SK-N-SH treated with all-trans-retinoic acid at 6 μM for 48 hours (cell line): Measurements from ENCODE around the gene METTL2B.
A peak's percentile ranks its signal among the peaks of the same experiment; 100 is the strongest.

ENCODE experiments used
- ATAC-seq: fragments of 200-7000 bp; cut with Tn5 transposase; 3 replicates; pipeline ENCODE4 v1.9.1; 2020; ENCODE audit warnings: mild to moderate bottlenecking, moderate library complexity
- ARNTL ChIP-seq: fragments of 450-650 bp; formaldehyde crosslinking; IDR thresholded peaks from 2 replicates; pipeline ENCODE4 v1.5.0; 2020; ENCODE audit warnings: low read depth, mild to moderate bottlenecking, moderate library complexity, borderline replicate concordance
- BACH2 ChIP-seq: fragments of 250-450 bp; sonication (Bioruptor Pico); IDR thresholded peaks from 2 replicates; pipeline ENCODE4 v1.9.0; 2021; ENCODE audit warnings: mild to moderate bottlenecking, borderline replicate concordance
- CSDC2 ChIP-seq: fragments of 250-450 bp; sonication (Bioruptor Pico); IDR thresholded peaks from 2 replicates; pipeline ENCODE4 v1.5.0; 2020; ENCODE audit warnings: mild to moderate bottlenecking, moderate library complexity
- ESRRG ChIP-seq: fragments of 250-450 bp; sonication (Bioruptor Pico); IDR thresholded peaks from 2 replicates; pipeline ENCODE4 v1.6.1; 2021; ENCODE audit warnings: mild to moderate bottlenecking
- GLIS3 ChIP-seq: fragments of 250-450 bp; sonication (Bioruptor Pico); IDR thresholded peaks from 2 replicates; pipeline ENCODE4 v1.5.0; 2020; ENCODE audit warnings: mild to moderate bottlenecking, moderate library complexity
- ISL1 ChIP-seq: fragments of 250-450 bp; sonication (Bioruptor Pico); IDR thresholded peaks from 2 replicates; pipeline ENCODE4 v2.1.2; 2022; ENCODE audit warnings: mild to moderate bottlenecking, moderate library complexity
- OSR1 ChIP-seq: fragments of 250-450 bp; sonication (Bioruptor Pico); IDR thresholded peaks from 2 replicates; pipeline ENCODE4 v1.8.0; 2022; ENCODE audit warnings: moderate library complexity, mild to moderate bottlenecking, inconsistent platforms
- PPARA ChIP-seq: fragments of 250-450 bp; sonication (Bioruptor Pico); IDR thresholded peaks from 2 replicates; pipeline ENCODE4 v1.5.0; 2020; ENCODE audit warnings: mild to moderate bottlenecking, borderline replicate concordance
- SNAI2 ChIP-seq: fragments of 250-450 bp; sonication (Bioruptor Pico); IDR thresholded peaks from 2 replicates; pipeline ENCODE4 v1.5.0; 2020; ENCODE audit warnings: mild to moderate bottlenecking, moderate library complexity
- TCF4 ChIP-seq: fragments of 250-450 bp; sonication (Bioruptor Pico); IDR thresholded peaks from 2 replicates; pipeline ENCODE4 v1.8.0; 2021; ENCODE audit warnings: mild to moderate bottlenecking, moderate library complexity, borderline replicate concordance
- ZC3H10 ChIP-seq: fragments of 250-450 bp; sonication (Bioruptor Pico); IDR thresholded peaks from 2 replicates; pipeline ENCODE4 v1.5.1; 2021; ENCODE audit warnings: mild to moderate bottlenecking, moderate library complexity
- ZFP3 ChIP-seq: fragments of 250-450 bp; sonication (Bioruptor Pico); IDR thresholded peaks from 2 replicates; pipeline ENCODE4 v1.5.0; 2020; ENCODE audit warnings: mild to moderate bottlenecking, moderate library complexity
- ZFP30 ChIP-seq: fragments of 450-650 bp; formaldehyde crosslinking; IDR thresholded peaks from 2 replicates; pipeline ENCODE4 v1.5.0; 2022; ENCODE audit warnings: mild to moderate bottlenecking, moderate library complexity
- ZNF565 ChIP-seq: fragments of 450-650 bp; formaldehyde crosslinking; conservative IDR thresholded peaks from 2 replicates; pipeline ENCODE4 v1.5.0; 2020; ENCODE audit warnings: low read depth, mild to moderate bottlenecking, moderate library complexity
- ZNF70 ChIP-seq: fragments of 450-650 bp; formaldehyde crosslinking; IDR thresholded peaks from 2 replicates; pipeline ENCODE4 v1.5.0; 2020; ENCODE audit warnings: mild to moderate bottlenecking, moderate library complexity
- ZNF8 ChIP-seq: fragments of 450-650 bp; formaldehyde crosslinking; IDR thresholded peaks from 2 replicates; pipeline ENCODE4 v1.5.0; 2020; ENCODE audit warnings: mild to moderate bottlenecking, moderate library complexity
- TF ChIP-seq, protein P1 (sequence below): fragments of 250-450 bp; sonication (Bioruptor Pico); IDR thresholded peaks from 2 replicates; pipeline ENCODE4 v1.5.1; 2020; ENCODE audit warnings: low read depth, mild to moderate bottlenecking, moderate library complexity
- TF ChIP-seq, protein P2 (sequence below): fragments of 250-450 bp; sonication (Bioruptor Pico); IDR thresholded peaks from 2 replicates; pipeline ENCODE4 v1.8.0; 2021; ENCODE audit warnings: low read depth, mild to moderate bottlenecking, moderate library complexity, borderline replicate concordance
- TF ChIP-seq, protein P3 (sequence below): fragments of 250-450 bp; sonication (Bioruptor Pico); IDR thresholded peaks from 2 replicates; pipeline ENCODE4 v1.5.1; 2021; ENCODE audit warnings: mild to moderate bottlenecking, moderate library complexity
- TF ChIP-seq, protein P4 (sequence below): fragments of 250-450 bp; sonication (Bioruptor Pico); IDR thresholded peaks from 2 replicates; pipeline ENCODE4 v1.5.0; 2020; ENCODE audit warnings: mild to moderate bottlenecking, moderate library complexity
- TF ChIP-seq, protein P5 (sequence below): fragments of 250-450 bp; sonication (Bioruptor Pico); IDR thresholded peaks from 2 replicates; pipeline ENCODE4 v1.8.0; 2020; ENCODE audit warnings: mild to moderate bottlenecking, moderate library complexity, borderline replicate concordance

Gene METTL2B

DNA sequence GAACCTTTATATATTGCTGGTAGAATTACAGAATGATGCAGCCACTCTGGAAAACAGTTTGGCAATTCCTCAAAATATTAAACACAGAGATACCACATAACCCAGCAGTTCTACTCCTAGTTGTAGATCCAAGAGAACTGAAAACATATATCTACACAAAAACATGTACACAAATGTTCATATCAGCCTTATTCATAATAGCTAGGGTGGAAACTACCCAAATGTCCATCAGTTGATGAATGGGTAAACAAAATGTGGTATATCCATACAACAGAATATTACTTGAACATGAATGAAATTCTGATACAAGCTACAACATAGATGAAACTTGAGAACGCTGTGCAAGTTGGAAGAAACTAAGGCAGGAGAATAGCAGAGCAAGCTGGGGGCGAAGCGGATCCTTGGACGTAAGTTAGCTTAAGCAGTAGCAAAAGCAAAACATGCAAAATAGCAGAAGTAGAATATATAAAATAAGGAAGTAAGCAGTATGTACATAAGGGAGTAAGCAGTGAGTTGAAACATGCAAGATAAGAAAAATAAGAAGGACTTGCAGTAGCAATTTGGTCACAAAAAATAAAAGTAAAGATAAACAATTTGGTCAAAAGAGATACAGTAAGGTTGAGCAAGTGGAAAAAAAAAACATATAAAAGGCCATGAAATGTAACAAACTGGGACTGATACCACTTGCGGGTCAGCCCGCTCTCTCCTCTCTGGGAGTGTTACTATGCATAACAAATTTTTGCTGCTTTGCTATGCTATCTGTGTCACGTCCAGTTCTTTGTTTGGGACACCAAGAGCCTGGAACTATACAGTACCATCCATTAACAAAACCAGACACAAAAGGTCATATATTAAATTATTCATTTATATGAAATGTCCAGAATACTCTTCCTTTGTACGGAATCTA is 38.9 kb upstream of the METTL2B start:
- TF ChIP-seq ISL1 (CRISPR knock-in tag) (no peak), ZNF8 (peak; percentile 88)
- ATAC-seq: no peak

DNA sequence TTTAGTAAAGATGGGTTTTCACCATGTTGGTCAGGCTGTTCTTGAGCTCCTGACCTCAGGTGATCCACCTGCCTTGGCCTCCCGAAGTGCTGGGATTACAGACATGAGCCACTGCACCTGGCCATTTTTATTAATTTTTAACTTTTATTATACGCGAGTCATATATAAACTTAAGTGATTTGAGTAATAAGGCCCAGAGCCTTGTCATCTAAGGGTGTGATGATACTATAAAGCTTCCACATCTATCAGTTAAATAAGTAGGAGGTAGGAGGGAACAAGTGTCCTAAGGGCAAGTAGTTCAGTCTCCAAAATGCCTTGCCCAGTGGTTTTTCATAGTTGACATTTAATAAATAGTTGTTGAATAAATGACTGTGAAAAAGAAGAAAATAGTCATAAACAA is 34.2 kb upstream of the METTL2B start:
- ATAC-seq: no peak
- TF ChIP-seq OSR1 (CRISPR knock-in tag): no peak
- TF ChIP-seq ZNF70 (CRISPR knock-in tag): no peak
- TF ChIP-seq, protein P1, sequence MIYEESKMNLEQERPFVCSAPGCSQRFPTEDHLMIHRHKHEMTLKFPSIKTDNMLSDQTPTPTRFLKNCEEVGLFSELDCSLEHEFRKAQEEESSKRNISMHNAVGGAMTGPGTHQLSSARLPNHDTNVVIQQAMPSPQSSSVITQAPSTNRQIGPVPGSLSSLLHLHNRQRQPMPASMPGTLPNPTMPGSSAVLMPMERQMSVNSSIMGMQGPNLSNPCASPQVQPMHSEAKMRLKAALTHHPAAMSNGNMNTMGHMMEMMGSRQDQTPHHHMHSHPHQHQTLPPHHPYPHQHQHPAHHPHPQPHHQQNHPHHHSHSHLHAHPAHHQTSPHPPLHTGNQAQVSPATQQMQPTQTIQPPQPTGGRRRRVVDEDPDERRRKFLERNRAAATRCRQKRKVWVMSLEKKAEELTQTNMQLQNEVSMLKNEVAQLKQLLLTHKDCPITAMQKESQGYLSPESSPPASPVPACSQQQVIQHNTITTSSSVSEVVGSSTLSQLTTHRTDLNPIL (CRISPR knock-in tag): no peak
- no peak for TF ChIP-seq ZNF8
- TF ChIP-seq ZC3H10 (CRISPR knock-in tag): no peak
- TF ChIP-seq SNAI2 (CRISPR knock-in tag): no peak
- TF ChIP-seq, protein P2, sequence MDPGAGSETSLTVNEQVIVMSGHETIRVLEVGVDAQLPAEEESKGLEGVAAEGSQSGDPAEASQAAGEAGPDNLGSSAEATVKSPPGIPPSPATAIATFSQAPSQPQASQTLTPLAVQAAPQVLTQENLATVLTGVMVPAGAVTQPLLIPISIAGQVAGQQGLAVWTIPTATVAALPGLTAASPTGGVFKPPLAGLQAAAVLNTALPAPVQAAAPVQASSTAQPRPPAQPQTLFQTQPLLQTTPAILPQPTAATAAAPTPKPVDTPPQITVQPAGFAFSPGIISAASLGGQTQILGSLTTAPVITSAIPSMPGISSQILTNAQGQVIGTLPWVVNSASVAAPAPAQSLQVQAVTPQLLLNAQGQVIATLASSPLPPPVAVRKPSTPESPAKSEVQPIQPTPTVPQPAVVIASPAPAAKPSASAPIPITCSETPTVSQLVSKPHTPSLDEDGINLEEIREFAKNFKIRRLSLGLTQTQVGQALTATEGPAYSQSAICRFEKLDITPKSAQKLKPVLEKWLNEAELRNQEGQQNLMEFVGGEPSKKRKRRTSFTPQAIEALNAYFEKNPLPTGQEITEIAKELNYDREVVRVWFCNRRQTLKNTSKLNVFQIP (CRISPR knock-in tag): no peak
- TF ChIP-seq, protein P3, sequence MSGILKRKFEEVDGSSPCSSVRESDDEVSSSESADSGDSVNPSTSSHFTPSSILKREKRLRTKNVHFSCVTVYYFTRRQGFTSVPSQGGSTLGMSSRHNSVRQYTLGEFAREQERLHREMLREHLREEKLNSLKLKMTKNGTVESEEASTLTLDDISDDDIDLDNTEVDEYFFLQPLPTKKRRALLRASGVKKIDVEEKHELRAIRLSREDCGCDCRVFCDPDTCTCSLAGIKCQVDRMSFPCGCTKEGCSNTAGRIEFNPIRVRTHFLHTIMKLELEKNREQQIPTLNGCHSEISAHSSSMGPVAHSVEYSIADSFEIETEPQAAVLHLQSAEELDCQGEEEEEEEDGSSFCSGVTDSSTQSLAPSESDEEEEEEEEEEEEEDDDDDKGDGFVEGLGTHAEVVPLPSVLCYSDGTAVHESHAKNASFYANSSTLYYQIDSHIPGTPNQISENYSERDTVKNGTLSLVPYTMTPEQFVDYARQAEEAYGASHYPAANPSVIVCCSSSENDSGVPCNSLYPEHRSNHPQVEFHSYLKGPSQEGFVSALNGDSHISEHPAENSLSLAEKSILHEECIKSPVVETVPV (CRISPR knock-in tag): no peak
- TF ChIP-seq, all 23 proteins: peak for 0

DNA sequence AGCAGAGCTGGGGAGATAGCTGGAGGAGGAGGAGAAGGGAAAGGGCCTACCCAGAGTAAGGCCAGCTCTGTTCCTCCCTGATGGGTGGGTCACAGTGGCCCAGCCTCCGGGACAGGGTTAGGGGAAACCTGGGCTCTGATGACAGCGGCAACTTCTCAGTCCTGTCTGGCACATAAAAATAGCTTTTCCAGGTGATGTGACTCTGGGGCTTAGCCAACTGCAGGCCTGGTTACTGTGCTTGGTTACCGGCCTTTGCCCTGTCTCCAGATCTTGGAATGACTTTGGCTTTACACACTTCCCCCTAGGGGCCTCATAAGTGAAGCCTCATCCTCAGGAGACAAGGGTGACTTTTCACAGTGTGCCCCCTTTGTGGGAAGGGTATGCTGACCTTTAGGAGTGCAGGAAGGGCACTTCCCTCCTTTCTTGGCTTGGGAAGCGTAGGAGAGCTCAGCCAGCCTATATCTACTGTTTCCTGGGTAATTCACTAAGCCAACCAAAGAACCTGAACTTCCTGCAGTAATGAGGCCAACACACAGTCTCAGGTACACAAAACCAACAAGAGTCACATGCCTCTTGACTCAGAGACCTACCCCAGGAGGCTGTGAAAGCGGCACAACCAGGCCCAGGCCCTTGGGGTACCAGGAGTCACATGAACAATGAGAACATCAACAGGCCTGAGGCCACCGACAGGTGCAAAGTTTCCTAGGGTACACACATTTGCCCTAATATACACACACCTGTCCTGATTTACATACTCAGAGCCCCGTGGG is 32.5 kb upstream of the METTL2B start:
- no peak for TF ChIP-seq ZFP3 (CRISPR knock-in tag)
- no peak for TF ChIP-seq ZNF70 (CRISPR knock-in tag)
- TF ChIP-seq BACH2 (CRISPR knock-in tag): no peak
- TF ChIP-seq, protein P4, sequence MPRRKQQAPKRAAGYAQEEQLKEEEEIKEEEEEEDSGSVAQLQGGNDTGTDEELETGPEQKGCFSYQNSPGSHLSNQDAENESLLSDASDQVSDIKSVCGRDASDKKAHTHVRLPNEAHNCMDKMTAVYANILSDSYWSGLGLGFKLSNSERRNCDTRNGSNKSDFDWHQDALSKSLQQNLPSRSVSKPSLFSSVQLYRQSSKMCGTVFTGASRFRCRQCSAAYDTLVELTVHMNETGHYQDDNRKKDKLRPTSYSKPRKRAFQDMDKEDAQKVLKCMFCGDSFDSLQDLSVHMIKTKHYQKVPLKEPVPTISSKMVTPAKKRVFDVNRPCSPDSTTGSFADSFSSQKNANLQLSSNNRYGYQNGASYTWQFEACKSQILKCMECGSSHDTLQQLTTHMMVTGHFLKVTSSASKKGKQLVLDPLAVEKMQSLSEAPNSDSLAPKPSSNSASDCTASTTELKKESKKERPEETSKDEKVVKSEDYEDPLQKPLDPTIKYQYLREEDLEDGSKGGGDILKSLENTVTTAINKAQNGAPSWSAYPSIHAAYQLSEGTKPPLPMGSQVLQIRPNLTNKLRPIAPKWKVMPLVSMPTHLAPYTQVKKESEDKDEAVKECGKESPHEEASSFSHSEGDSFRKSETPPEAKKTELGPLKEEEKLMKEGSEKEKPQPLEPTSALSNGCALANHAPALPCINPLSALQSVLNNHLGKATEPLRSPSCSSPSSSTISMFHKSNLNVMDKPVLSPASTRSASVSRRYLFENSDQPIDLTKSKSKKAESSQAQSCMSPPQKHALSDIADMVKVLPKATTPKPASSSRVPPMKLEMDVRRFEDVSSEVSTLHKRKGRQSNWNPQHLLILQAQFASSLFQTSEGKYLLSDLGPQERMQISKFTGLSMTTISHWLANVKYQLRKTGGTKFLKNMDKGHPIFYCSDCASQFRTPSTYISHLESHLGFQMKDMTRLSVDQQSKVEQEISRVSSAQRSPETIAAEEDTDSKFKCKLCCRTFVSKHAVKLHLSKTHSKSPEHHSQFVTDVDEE (CRISPR knock-in tag): no peak
- TF ChIP-seq TCF4: no peak
- TF ChIP-seq GLIS3 (CRISPR knock-in tag): no peak
- TF ChIP-seq ESRRG (CRISPR knock-in tag): no peak
- TF ChIP-seq, protein P1 (CRISPR knock-in tag): no peak
- TF ChIP-seq, protein P2 (CRISPR knock-in tag): no peak
- TF ChIP-seq ZNF8: no peak
- TF ChIP-seq ZNF565: no peak
- TF ChIP-seq, protein P5, sequence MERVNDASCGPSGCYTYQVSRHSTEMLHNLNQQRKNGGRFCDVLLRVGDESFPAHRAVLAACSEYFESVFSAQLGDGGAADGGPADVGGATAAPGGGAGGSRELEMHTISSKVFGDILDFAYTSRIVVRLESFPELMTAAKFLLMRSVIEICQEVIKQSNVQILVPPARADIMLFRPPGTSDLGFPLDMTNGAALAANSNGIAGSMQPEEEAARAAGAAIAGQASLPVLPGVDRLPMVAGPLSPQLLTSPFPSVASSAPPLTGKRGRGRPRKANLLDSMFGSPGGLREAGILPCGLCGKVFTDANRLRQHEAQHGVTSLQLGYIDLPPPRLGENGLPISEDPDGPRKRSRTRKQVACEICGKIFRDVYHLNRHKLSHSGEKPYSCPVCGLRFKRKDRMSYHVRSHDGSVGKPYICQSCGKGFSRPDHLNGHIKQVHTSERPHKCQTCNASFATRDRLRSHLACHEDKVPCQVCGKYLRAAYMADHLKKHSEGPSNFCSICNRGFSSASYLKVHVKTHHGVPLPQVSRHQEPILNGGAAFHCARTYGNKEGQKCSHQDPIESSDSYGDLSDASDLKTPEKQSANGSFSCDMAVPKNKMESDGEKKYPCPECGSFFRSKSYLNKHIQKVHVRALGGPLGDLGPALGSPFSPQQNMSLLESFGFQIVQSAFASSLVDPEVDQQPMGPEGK (CRISPR knock-in tag): no peak
- no peak for TF ChIP-seq ZFP30 (CRISPR knock-in tag)
- TF ChIP-seq ZC3H10 (CRISPR knock-in tag): no peak
- TF ChIP-seq CSDC2 (CRISPR knock-in tag): no peak
- no peak for TF ChIP-seq PPARA
- TF ChIP-seq ISL1 (CRISPR knock-in tag): no peak
- TF ChIP-seq SNAI2 (CRISPR knock-in tag): no peak
- TF ChIP-seq, protein P3 (CRISPR knock-in tag): no peak
- TF ChIP-seq ARNTL (CRISPR knock-in tag): no peak
- 0 out of 3 replicates have a peak, but pooled peaks have one; percentile 28 for ATAC-seq
